ENCODE measurements around the gene C11orf52. TPM values are rescaled to one million over a fixed set of nuclear protein-coding genes. Genes with fewer than 3 reads are reported as not detected.

C11orf52 gene
- total and polyA plus RNA-seq, 4 donors, result 4.2 to 10.9 (median 7.4) TPM

- peaks cover 0 to 17% (median 13%) of the 10 kb centered on the region in 4 donors for H3K4me1 ChIP-seq (ENCODE audit: control insufficient read depth in 4 of 4, insufficient read depth in 4 of 4, low read length in 3 of 4)
- H3K9ac ChIP-seq (ENCODE audit: low read depth in 1 of 2, low read length in 2 of 2), result no peak overlapping the region
- H3K36me3 ChIP-seq (ENCODE audit: control insufficient read depth in 4 of 4, insufficient read depth in 3 of 4, low read depth in 1 of 4, low read length in 3 of 4), result peaks cover 6 to 17% (median 10%) of the 10 kb centered on the region in 4 donors
- no peak for DNase-seq (ENCODE audit: low spot score)
- no peak overlapping the region for H3K27ac ChIP-seq (ENCODE audit: low read depth in 1 of 2, low read length in 2 of 2)
- H3K4me3 ChIP-seq (ENCODE audit: low read depth in 1 of 3, low read length in 3 of 3), result no peak overlapping the region
- H3K9me3 ChIP-seq (ENCODE audit: control insufficient read depth in 4 of 4, low read length in 3 of 4), result no peaks in the 10 kb centered on the region
- H3K27me3 ChIP-seq (ENCODE audit: control insufficient read depth in 4 of 4, insufficient read depth in 4 of 4, low read length in 3 of 4), result no peaks in the 10 kb centered on the region
- 99% methylated on average over 1 of the region's 1 CpG for WGBS
- TF ChIP-seq FOXA2 (IDR thresholded peaks at IDR 0.05), result no peak
- TF ChIP-seq FOXA1 (IDR thresholded peaks at IDR 0.05), result no peak
- no peak for TF ChIP-seq HNF4G (IDR thresholded peaks at IDR 0.05)
- TF ChIP-seq JUND (IDR thresholded peaks at IDR 0.05), result no peak
Measured at GRCh38 chr11:111870113-111870512, 48.6 kb upstream of the C11orf52 start.

- no peaks in the 10 kb centered on the region for H3K9me3 ChIP-seq (ENCODE audit: control insufficient read depth in 4 of 4, low read length in 3 of 4)
- peak overlapping the region; percentile 80 to 94 (median 84) for H3K4me3 ChIP-seq (ENCODE audit: low read depth in 1 of 3, low read length in 3 of 3)
- H3K27me3 ChIP-seq (ENCODE audit: control insufficient read depth in 4 of 4, insufficient read depth in 4 of 4, low read length in 3 of 4), result no peaks in the 10 kb centered on the region
- H3K9ac ChIP-seq (ENCODE audit: low read depth in 1 of 2, low read length in 2 of 2), result peak overlapping the region; percentile 33 to 84
- no peak for DNase-seq (ENCODE audit: low spot score)
- TF ChIP-seq, protein P1, sequence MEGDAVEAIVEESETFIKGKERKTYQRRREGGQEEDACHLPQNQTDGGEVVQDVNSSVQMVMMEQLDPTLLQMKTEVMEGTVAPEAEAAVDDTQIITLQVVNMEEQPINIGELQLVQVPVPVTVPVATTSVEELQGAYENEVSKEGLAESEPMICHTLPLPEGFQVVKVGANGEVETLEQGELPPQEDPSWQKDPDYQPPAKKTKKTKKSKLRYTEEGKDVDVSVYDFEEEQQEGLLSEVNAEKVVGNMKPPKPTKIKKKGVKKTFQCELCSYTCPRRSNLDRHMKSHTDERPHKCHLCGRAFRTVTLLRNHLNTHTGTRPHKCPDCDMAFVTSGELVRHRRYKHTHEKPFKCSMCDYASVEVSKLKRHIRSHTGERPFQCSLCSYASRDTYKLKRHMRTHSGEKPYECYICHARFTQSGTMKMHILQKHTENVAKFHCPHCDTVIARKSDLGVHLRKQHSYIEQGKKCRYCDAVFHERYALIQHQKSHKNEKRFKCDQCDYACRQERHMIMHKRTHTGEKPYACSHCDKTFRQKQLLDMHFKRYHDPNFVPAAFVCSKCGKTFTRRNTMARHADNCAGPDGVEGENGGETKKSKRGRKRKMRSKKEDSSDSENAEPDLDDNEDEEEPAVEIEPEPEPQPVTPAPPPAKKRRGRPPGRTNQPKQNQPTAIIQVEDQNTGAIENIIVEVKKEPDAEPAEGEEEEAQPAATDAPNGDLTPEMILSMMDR (IDR thresholded peaks at IDR 0.05; ENCODE audit: low read depth, low read length, missing input control), result no peak
- no peak for TF ChIP-seq YY1 (IDR thresholded peaks at IDR 0.05)
- no peak for TF ChIP-seq GABPA (IDR thresholded peaks at IDR 0.05 in 1 of 2, conservative IDR thresholded peaks at IDR 0.05 in 1 of 2)
- TF ChIP-seq, protein P2, sequence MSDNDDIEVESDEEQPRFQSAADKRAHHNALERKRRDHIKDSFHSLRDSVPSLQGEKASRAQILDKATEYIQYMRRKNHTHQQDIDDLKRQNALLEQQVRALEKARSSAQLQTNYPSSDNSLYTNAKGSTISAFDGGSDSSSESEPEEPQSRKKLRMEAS (IDR thresholded peaks at IDR 0.05), result no peak
- TF ChIP-seq, protein P3, sequence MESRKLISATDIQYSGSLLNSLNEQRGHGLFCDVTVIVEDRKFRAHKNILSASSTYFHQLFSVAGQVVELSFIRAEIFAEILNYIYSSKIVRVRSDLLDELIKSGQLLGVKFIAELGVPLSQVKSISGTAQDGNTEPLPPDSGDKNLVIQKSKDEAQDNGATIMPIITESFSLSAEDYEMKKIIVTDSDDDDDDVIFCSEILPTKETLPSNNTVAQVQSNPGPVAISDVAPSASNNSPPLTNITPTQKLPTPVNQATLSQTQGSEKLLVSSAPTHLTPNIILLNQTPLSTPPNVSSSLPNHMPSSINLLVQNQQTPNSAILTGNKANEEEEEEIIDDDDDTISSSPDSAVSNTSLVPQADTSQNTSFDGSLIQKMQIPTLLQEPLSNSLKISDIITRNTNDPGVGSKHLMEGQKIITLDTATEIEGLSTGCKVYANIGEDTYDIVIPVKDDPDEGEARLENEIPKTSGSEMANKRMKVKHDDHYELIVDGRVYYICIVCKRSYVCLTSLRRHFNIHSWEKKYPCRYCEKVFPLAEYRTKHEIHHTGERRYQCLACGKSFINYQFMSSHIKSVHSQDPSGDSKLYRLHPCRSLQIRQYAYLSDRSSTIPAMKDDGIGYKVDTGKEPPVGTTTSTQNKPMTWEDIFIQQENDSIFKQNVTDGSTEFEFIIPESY (IDR thresholded peaks at IDR 0.05), result no peak
- TF ChIP-seq ATF3 (IDR thresholded peaks at IDR 0.05), result no peak
- TF ChIP-seq RXRA (IDR thresholded peaks at IDR 0.05), result no peak
- TF ChIP-seq SP1 (IDR thresholded peaks at IDR 0.05), result no peak
- TF ChIP-seq FOXA2 (IDR thresholded peaks at IDR 0.05), result no peak
- TF ChIP-seq HNF4G (IDR thresholded peaks at IDR 0.05), result no peak
- no peak for TF ChIP-seq JUND (IDR thresholded peaks at IDR 0.05)
- TF ChIP-seq, protein P4, sequence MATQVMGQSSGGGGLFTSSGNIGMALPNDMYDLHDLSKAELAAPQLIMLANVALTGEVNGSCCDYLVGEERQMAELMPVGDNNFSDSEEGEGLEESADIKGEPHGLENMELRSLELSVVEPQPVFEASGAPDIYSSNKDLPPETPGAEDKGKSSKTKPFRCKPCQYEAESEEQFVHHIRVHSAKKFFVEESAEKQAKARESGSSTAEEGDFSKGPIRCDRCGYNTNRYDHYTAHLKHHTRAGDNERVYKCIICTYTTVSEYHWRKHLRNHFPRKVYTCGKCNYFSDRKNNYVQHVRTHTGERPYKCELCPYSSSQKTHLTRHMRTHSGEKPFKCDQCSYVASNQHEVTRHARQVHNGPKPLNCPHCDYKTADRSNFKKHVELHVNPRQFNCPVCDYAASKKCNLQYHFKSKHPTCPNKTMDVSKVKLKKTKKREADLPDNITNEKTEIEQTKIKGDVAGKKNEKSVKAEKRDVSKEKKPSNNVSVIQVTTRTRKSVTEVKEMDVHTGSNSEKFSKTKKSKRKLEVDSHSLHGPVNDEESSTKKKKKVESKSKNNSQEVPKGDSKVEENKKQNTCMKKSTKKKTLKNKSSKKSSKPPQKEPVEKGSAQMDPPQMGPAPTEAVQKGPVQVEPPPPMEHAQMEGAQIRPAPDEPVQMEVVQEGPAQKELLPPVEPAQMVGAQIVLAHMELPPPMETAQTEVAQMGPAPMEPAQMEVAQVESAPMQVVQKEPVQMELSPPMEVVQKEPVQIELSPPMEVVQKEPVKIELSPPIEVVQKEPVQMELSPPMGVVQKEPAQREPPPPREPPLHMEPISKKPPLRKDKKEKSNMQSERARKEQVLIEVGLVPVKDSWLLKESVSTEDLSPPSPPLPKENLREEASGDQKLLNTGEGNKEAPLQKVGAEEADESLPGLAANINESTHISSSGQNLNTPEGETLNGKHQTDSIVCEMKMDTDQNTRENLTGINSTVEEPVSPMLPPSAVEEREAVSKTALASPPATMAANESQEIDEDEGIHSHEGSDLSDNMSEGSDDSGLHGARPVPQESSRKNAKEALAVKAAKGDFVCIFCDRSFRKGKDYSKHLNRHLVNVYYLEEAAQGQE (IDR thresholded peaks at IDR 0.05), result no peak
- TF ChIP-seq TAF1 (conservative IDR thresholded peaks at IDR 0.05), result no peak
- no peak for TF ChIP-seq FOXA1 (IDR thresholded peaks at IDR 0.05)
- no peak for TF ChIP-seq RAD21 (IDR thresholded peaks at IDR 0.05)
- no peak for TF ChIP-seq HNF4A (conservative IDR thresholded peaks at IDR 0.05)
- TF ChIP-seq EGR1 (IDR thresholded peaks at IDR 0.05; ENCODE audit: low read depth in 2 of 2), result no peak
- no peak for TF ChIP-seq NR2F2 (IDR thresholded peaks at IDR 0.05)
- H3K27ac ChIP-seq (ENCODE audit: low read depth in 1 of 2, low read length in 2 of 2), result no peak overlapping the region
- peaks cover 5 to 18% (median 11%) of the 10 kb centered on the region in 4 donors for H3K36me3 ChIP-seq (ENCODE audit: control insufficient read depth in 4 of 4, insufficient read depth in 3 of 4, low read depth in 1 of 4, low read length in 3 of 4)
- peaks cover 0 to 17% (median 13%) of the 10 kb centered on the region in 4 donors for H3K4me1 ChIP-seq (ENCODE audit: control insufficient read depth in 4 of 4, insufficient read depth in 4 of 4, low read length in 3 of 4)
Measured at GRCh38 chr11:111870522-111870885, 48.2 kb upstream of the C11orf52 start.
